Measurements from ENCODE around the gene TFRC. TPM values are rescaled to one million over a fixed set of nuclear protein-coding genes. Genes with fewer than 3 reads are reported as not detected.

TFRC gene
- total RNA-seq, 1 experiment from 2014 or later: 604 TPM

DNA sequence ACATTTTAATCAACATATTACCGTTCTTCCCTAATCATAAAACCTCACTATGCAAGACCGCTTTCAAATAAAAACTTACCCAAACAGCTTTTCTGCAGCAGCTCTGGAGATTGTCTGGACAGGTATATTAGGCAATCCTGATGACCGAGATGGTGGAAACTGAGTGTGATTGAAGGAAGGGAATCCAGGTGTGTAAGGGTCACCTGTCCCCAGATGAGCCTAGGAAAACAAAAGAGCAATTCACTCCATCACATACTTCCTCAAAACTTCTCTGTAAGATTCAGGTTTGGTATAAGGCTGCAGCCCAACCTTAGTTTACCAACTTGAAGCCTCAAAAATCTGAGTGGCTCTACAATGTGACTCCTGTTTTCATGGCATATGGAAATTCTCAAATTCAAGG, 14.5 kb downstream of the TFRC start:
- CTCF ChIA-PET: no interaction called here

DNA sequence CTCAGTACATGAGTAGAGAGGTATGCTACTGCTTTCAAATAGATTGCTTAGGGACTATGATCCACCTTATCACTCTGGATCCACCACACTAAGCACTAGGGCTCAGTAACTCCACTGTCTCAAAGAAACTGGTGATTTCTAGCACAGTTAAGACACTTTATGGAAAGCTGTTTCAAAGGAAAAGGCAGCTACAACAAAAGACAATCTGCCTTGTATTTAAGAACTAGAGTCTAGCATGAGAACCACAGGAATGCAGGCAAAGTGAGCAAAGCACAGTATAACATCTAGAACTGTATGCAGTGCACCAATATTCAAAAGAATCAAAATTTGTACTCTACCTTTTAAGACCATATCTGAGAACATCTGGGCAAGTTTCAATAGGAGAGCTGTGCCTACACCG, 17.9 kb downstream of the TFRC start:
- Histone ChIP-seq H3K4me1 (ENCODE audit: control insufficient read depth, insufficient read depth, low read length) (no peaks in the 10 kb centered on the region), H3K27me3 (ENCODE audit: control insufficient read depth, insufficient read depth, low read length) (no peaks in the 10 kb centered on the region), H3K27ac (ENCODE audit: low read length) (no peak overlapping the region), H3K9me3 (ENCODE audit: control insufficient read depth, insufficient read depth, low read depth, low read length) (no peaks in the 10 kb centered on the region), H3K4me3 (ENCODE audit: low read depth in 2 of 2, low read length in 2 of 2) (no peak overlapping the region), H3K36me3 (ENCODE audit: control insufficient read depth, insufficient read depth, low read length) (peaks cover 71% of the 10 kb centered on the region)
- ChIA-PET POLR2A (interaction anchor here (0.6 kb wide), 1 partner anchor 41 kb away, joined by 3 read pairs; no protein-coding TSS in a partner anchor), CTCF (interaction anchor here (0.7 to 1.2 kb wide), 2 partner anchors 9 to 14 kb away, joined by 3 to 10 read pairs; no protein-coding TSS in a partner anchor)
- in situ Hi-C loops (cut with HindIII; ENCODE audit: low pct_unique_long_range_greater_than_20kb, low sequenced_read_pairs): no loop called here
- BruUV-seq (replicated peaks): no TSS peak
- DNase-seq (ENCODE audit: low read depth, low spot score) (no peak), ATAC-seq (no peak)
- TF ChIP-seq POLR2AphosphoS5 (IDR thresholded peaks at IDR 0.05; ENCODE audit: low read depth, low read length): no peak
- TF ChIP-seq TCF7L2 (IDR thresholded peaks at IDR 0.05; ENCODE audit: low read depth, low read length): no peak
- TF ChIP-seq, protein P1, sequence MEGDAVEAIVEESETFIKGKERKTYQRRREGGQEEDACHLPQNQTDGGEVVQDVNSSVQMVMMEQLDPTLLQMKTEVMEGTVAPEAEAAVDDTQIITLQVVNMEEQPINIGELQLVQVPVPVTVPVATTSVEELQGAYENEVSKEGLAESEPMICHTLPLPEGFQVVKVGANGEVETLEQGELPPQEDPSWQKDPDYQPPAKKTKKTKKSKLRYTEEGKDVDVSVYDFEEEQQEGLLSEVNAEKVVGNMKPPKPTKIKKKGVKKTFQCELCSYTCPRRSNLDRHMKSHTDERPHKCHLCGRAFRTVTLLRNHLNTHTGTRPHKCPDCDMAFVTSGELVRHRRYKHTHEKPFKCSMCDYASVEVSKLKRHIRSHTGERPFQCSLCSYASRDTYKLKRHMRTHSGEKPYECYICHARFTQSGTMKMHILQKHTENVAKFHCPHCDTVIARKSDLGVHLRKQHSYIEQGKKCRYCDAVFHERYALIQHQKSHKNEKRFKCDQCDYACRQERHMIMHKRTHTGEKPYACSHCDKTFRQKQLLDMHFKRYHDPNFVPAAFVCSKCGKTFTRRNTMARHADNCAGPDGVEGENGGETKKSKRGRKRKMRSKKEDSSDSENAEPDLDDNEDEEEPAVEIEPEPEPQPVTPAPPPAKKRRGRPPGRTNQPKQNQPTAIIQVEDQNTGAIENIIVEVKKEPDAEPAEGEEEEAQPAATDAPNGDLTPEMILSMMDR (IDR thresholded peaks at IDR 0.05): no peak
- TF ChIP-seq, protein P2, sequence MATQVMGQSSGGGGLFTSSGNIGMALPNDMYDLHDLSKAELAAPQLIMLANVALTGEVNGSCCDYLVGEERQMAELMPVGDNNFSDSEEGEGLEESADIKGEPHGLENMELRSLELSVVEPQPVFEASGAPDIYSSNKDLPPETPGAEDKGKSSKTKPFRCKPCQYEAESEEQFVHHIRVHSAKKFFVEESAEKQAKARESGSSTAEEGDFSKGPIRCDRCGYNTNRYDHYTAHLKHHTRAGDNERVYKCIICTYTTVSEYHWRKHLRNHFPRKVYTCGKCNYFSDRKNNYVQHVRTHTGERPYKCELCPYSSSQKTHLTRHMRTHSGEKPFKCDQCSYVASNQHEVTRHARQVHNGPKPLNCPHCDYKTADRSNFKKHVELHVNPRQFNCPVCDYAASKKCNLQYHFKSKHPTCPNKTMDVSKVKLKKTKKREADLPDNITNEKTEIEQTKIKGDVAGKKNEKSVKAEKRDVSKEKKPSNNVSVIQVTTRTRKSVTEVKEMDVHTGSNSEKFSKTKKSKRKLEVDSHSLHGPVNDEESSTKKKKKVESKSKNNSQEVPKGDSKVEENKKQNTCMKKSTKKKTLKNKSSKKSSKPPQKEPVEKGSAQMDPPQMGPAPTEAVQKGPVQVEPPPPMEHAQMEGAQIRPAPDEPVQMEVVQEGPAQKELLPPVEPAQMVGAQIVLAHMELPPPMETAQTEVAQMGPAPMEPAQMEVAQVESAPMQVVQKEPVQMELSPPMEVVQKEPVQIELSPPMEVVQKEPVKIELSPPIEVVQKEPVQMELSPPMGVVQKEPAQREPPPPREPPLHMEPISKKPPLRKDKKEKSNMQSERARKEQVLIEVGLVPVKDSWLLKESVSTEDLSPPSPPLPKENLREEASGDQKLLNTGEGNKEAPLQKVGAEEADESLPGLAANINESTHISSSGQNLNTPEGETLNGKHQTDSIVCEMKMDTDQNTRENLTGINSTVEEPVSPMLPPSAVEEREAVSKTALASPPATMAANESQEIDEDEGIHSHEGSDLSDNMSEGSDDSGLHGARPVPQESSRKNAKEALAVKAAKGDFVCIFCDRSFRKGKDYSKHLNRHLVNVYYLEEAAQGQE (IDR thresholded peaks at IDR 0.05; ENCODE audit: insufficient read depth in 1 of 2, low read depth in 2 of 2, low read length in 1 of 2): no peak
- no peak for TF ChIP-seq SIN3A (IDR thresholded peaks at IDR 0.05; ENCODE audit: borderline replicate concordance, insufficient read depth, low read depth, low read length)
- intact Hi-C loops (cut with micrococcal nuclease; ENCODE audit: unreplicated experiment): no loop called here

More for the DNA sequence above, 14.5 kb downstream of the TFRC start:
- H3K36me3 ChIP-seq (ENCODE audit: control insufficient read depth, insufficient read depth, low read length): peaks cover 74% of the 10 kb centered on the region
- H3K27me3 ChIP-seq (ENCODE audit: control insufficient read depth, insufficient read depth, low read length): no peaks in the 10 kb centered on the region
- no TSS peak for BruUV-seq (replicated peaks)
- in situ Hi-C loops (cut with HindIII; ENCODE audit: low pct_unique_long_range_greater_than_20kb, low sequenced_read_pairs): no loop called here
- intact Hi-C loops (cut with micrococcal nuclease; ENCODE audit: unreplicated experiment): no loop called here
- H3K4me1 ChIP-seq (ENCODE audit: control insufficient read depth, insufficient read depth, low read length): no peaks in the 10 kb centered on the region
- no peak for ATAC-seq
- H3K9me3 ChIP-seq (ENCODE audit: control insufficient read depth, insufficient read depth, low read depth, low read length): no peaks in the 10 kb centered on the region
- H3K27ac ChIP-seq (ENCODE audit: low read length): no peak overlapping the region
- TF ChIP-seq TCF7L2 (IDR thresholded peaks at IDR 0.05; ENCODE audit: low read depth, low read length): no peak
- TF ChIP-seq, protein P2 (IDR thresholded peaks at IDR 0.05; ENCODE audit: insufficient read depth in 1 of 2, low read depth in 2 of 2, low read length in 1 of 2): no peak
- no peak for TF ChIP-seq POLR2AphosphoS5 (IDR thresholded peaks at IDR 0.05; ENCODE audit: low read depth, low read length)
- TF ChIP-seq, protein P1 (IDR thresholded peaks at IDR 0.05): no peak
- TF ChIP-seq SIN3A (IDR thresholded peaks at IDR 0.05; ENCODE audit: borderline replicate concordance, insufficient read depth, low read depth, low read length): no peak
- H3K4me3 ChIP-seq (ENCODE audit: low read depth in 2 of 2, low read length in 2 of 2): no peak overlapping the region
- no peak for DNase-seq (ENCODE audit: low read depth, low spot score)
- POLR2A ChIA-PET: no interaction called here

All from Panc1 (cell line).